PC-9 (cell line): Measurements from ENCODE around the gene EPX. TPM values are rescaled to one million over a fixed set of nuclear protein-coding genes. Genes with fewer than 3 reads are reported as not detected.

Source experiments
- BruUV-seq: library from RNA; stranded (reverse); fragments of 400-500 nt; replicated peaks from 2 replicates; lab custom pipeline; 2021; lab: Mats Ljungman, UMichigan
- CTCF ChIA-PET: fragments of 300-600 bp; sonication (Branson Sonifier 250); formaldehyde crosslinking; loops from one replicate; lab custom pipeline; 2022; ENCODE audit warnings: antibody characterized with exemption; lab: Charles Lee
- POLR2A ChIA-PET: fragments of 300-600 bp; sonication (Branson Sonifier 250); formaldehyde crosslinking; loops from one replicate; lab custom pipeline; 2022; ENCODE audit warnings: antibody characterized with exemption; ENCODE audit not compliant: unreplicated experiment; lab: Charles Lee
- DNase-seq, 2 experiments: peaks; one replicate each; pipeline versions ENCODE4 v3.0.0 to v3.0.0-alpha.2; 2015 to 2022; ENCODE audit warnings: mixed read lengths in 1 of 2
- H2AFZ ChIP-seq: fragments of 200-600 bp; sonication (generic); 2 replicates; pipeline ENCODE4 v1.8.1; 2017; ENCODE audit warnings: antibody characterized with exemption
- H3F3A ChIP-seq: fragments of 200-600 bp; sonication (generic); 2 replicates; pipeline ENCODE4 v1.8.1; 2017; ENCODE audit warnings: antibody characterized with exemption, mild to moderate bottlenecking, low read depth; ENCODE audit not compliant: insufficient read depth
- H3K27ac ChIP-seq: fragments of 200-600 bp; sonication (generic); 2 replicates; pipeline ENCODE4 v1.6.1; 2016; ENCODE audit warnings: mixed run types
- H3K27me3 ChIP-seq: fragments of 200-600 bp; sonication (generic); 2 replicates; pipeline ENCODE4 v1.6.1; 2016; ENCODE audit warnings: low read depth, mixed run types; ENCODE audit not compliant: insufficient read depth
- H3K36me3 ChIP-seq: fragments of 200-600 bp; sonication (generic); 2 replicates; pipeline ENCODE4 v1.6.1; 2016; ENCODE audit warnings: low read depth, mixed run types
- H3K4me1 ChIP-seq: fragments of 200-600 bp; sonication (generic); replicated peaks from 2 replicates; pipeline ENCODE4 v1.6.1; 2016; ENCODE audit warnings: mixed run types; ENCODE audit not compliant: insufficient read depth
- H3K4me2 ChIP-seq: fragments of 200-600 bp; sonication (generic); 2 replicates; pipeline ENCODE4 v1.6.1; 2017; ENCODE audit warnings: mixed run types
- H3K4me3 ChIP-seq: fragments of 200-600 bp; sonication (generic); 2 replicates; pipeline ENCODE4 v1.6.1; 2016; ENCODE audit warnings: mixed run types
- H3K79me2 ChIP-seq: fragments of 200-600 bp; sonication (generic); 2 replicates; pipeline ENCODE4 v1.6.1; 2017; ENCODE audit warnings: low read depth, mixed run types
- H3K9me2 ChIP-seq: fragments of 200-600 bp; sonication (generic); 2 replicates; pipeline ENCODE4 v1.8.1; 2017; ENCODE audit warnings: mild to moderate bottlenecking; ENCODE audit not compliant: insufficient read depth
- H3K9me3 ChIP-seq: fragments of 200-600 bp; sonication (generic); 2 replicates; pipeline ENCODE4 v1.8.1; 2016; ENCODE audit warnings: low read depth; ENCODE audit not compliant: insufficient read depth
- H4K20me1 ChIP-seq: fragments of 200-600 bp; sonication (generic); 2 replicates; pipeline ENCODE4 v1.8.1; 2017; ENCODE audit not compliant: insufficient read depth
- CTCF ChIP-seq: fragments of 200-600 bp; sonication (generic); conservative IDR thresholded peaks from 2 replicates; pipeline ENCODE4 v1.6.1; 2017; ENCODE audit warnings: mixed run types, antibody characterized with exemption, mild to moderate bottlenecking, moderate library complexity
- EZH2 ChIP-seq: fragments of 200-600 bp; sonication (generic); IDR thresholded peaks from 2 replicates; pipeline ENCODE4 v1.8.0; 2017; ENCODE audit warnings: antibody characterized with exemption, low read depth
- intact Hi-C: fragments of 100-400 bp; cut with micrococcal nuclease; formaldehyde crosslinking; loops from one replicate; pipeline ENCODE4 v1.10.0; 2022; ENCODE audit not compliant: unreplicated experiment
- total RNA-seq: library from RNA; stranded (reverse); gene quantifications from 2 replicates; pipeline ENCODE4 v1.2.3, GENCODE V29; 2021

Gene EPX
- total RNA-seq, 1 experiment from 2014 or later = not detected

- Histone ChIP-seq H3K9me3 (no peaks in the 10 kb centered on the region), H3K4me1 (no peaks in the 10 kb centered on the region), H3K36me3 (no peaks in the 10 kb centered on the region), H4K20me1 (no peaks in the 10 kb centered on the region), H3K27me3 (peaks cover 79% of the 10 kb centered on the region), H3K79me2 (no peaks in the 10 kb centered on the region), H2AFZ (no peak overlapping the region), H3K9me2 (no peaks in the 10 kb centered on the region), H3F3A (no peaks in the 10 kb centered on the region), H3K4me2 (no peak overlapping the region), H3K4me3 (no peak overlapping the region), H3K27ac (no peak overlapping the region)
- no peak for DNase-seq
- intact Hi-C loops = no loop called here
- ChIA-PET CTCF (no interaction called here), POLR2A (no interaction called here)
- no TSS peak for BruUV-seq
- TF ChIP-seq CTCF = no peak
- TF ChIP-seq EZH2 = no peak
Measured at GRCh38 chr17:58174871-58175270, 17.7 kb upstream of the EPX start.

- no peak for TF ChIP-seq CTCF
- TF ChIP-seq EZH2 = no peak
- Histone ChIP-seq H3K4me3 (no peak overlapping the region), H3K9me3 (no peaks in the 10 kb centered on the region), H3K27ac (no peak overlapping the region), H3K79me2 (no peaks in the 10 kb centered on the region), H3K4me2 (no peak overlapping the region), H4K20me1 (no peaks in the 10 kb centered on the region), H3K36me3 (no peaks in the 10 kb centered on the region), H3K27me3 (peaks cover 80% of the 10 kb centered on the region), H3K9me2 (no peaks in the 10 kb centered on the region), H3F3A (no peaks in the 10 kb centered on the region), H2AFZ (no peak overlapping the region), H3K4me1 (no peaks in the 10 kb centered on the region)
- peak in 1 of 2 experiments; percentile 23 for DNase-seq
- intact Hi-C loops = no loop called here
- no TSS peak for BruUV-seq
- ChIA-PET CTCF (no interaction called here), POLR2A (no interaction called here)
Measured at GRCh38 chr17:58176200-58176599, 16.3 kb upstream of the EPX start.

GRCh38 chr17:58181796-58182195 is 10.7 kb upstream of the EPX start:
- CTCF ChIA-PET = no interaction called here

More at GRCh38 chr17:58181796-58182195, 10.7 kb upstream of the EPX start:
- no peaks in the 10 kb centered on the region for H3K36me3 ChIP-seq
- H3K4me3 ChIP-seq = no peak overlapping the region
- no peaks in the 10 kb centered on the region for H3K79me2 ChIP-seq
- H3K4me1 ChIP-seq = no peaks in the 10 kb centered on the region
- H3K27me3 ChIP-seq = peaks cover 78% of the 10 kb centered on the region
- H3K9me3 ChIP-seq = no peaks in the 10 kb centered on the region
- POLR2A ChIA-PET = no interaction called here
- no peak for TF ChIP-seq CTCF
- no peak for TF ChIP-seq EZH2
- H3K27ac ChIP-seq = no peak overlapping the region
- H3K4me2 ChIP-seq = no peak overlapping the region
- H4K20me1 ChIP-seq = no peaks in the 10 kb centered on the region
- no TSS peak for BruUV-seq
- no peaks in the 10 kb centered on the region for H3F3A ChIP-seq
- intact Hi-C loops = no loop called here
- no peaks in the 10 kb centered on the region for H3K9me2 ChIP-seq
- H2AFZ ChIP-seq = no peak overlapping the region
- peak in 1 of 2 experiments; percentile 19 for DNase-seq
